OCI-LY1 (cell line): ENCODE measurements around the gene VPS37C.

Source experiments
- H2AFZ ChIP-seq: fragments of 200-600 bp; sonication (generic), shearing (Covaris generic); 2 replicates; pipeline ENCODE4 v1.6.0; 2014; ENCODE audit warnings: antibody characterized with exemption, mild to moderate bottlenecking, low read length
- H3F3A ChIP-seq: fragments of 200-600 bp; sonication (generic), shearing (Covaris generic); 2 replicates; pipeline ENCODE4 v1.6.0; 2014; ENCODE audit warnings: mild to moderate bottlenecking, antibody characterized with exemption, low read length, moderate library complexity; ENCODE audit not compliant: insufficient read depth
- H3K27ac ChIP-seq: fragments of 200-600 bp; sonication (generic); 2 replicates; pipeline ENCODE4 v1.5.1; 2014; ENCODE audit warnings: low read length, mixed run types, mild to moderate bottlenecking, low read depth; ENCODE audit not compliant: poor library complexity, severe bottlenecking
- H3K27me3 ChIP-seq: fragments of 200-600 bp; sonication (generic); 2 replicates; pipeline ENCODE4 v1.6.0; 2014; ENCODE audit warnings: antibody characterized with exemption, mild to moderate bottlenecking, low read length, moderate library complexity; ENCODE audit not compliant: insufficient read depth
- H3K36me3 ChIP-seq: fragments of 200-600 bp; sonication (generic); 2 replicates; pipeline ENCODE4 v1.6.1; 2014; ENCODE audit warnings: mild to moderate bottlenecking, antibody characterized with exemption, low read length, moderate library complexity, mixed read lengths; ENCODE audit not compliant: insufficient read depth
- H3K4me1 ChIP-seq: fragments of 200-600 bp; sonication (generic); 2 replicates; pipeline ENCODE4 v1.5.1; 2014; ENCODE audit warnings: mild to moderate bottlenecking, low read length, moderate library complexity; ENCODE audit not compliant: insufficient read depth, severe bottlenecking
- H3K4me2 ChIP-seq: fragments of 200-600 bp; sonication (generic), shearing (Covaris generic); 2 replicates; pipeline ENCODE4 v1.6.1; 2014; ENCODE audit warnings: low read length
- H3K4me3 ChIP-seq: fragments of 200-600 bp; sonication (generic); 2 replicates; pipeline ENCODE4 v1.5.1; 2014; ENCODE audit warnings: low read length, low read depth, mild to moderate bottlenecking, mixed read lengths; ENCODE audit not compliant: poor library complexity, severe bottlenecking
- H3K79me2 ChIP-seq: fragments of 200-600 bp; shearing (Covaris generic); 2 replicates; pipeline ENCODE4 v1.6.1; 2016; ENCODE audit warnings: mixed run types, low read length, mixed read lengths; ENCODE audit not compliant: insufficient read depth
- H3K9ac ChIP-seq: fragments of 200-600 bp; sonication (generic), shearing (Covaris generic); 2 replicates; pipeline ENCODE4 v1.6.1; 2014; ENCODE audit warnings: mild to moderate bottlenecking, low read length, mixed read lengths
- H3K9me2 ChIP-seq: fragments of 200-600 bp; sonication (generic), shearing (Covaris generic); 2 replicates; pipeline ENCODE4 v1.6.1; 2014; ENCODE audit warnings: low read depth, mild to moderate bottlenecking, low read length, mixed read lengths
- H3K9me3 ChIP-seq: fragments of 200-600 bp; shearing (Covaris generic); 2 replicates; pipeline ENCODE4 v1.6.1; 2014; ENCODE audit warnings: low read length, mixed read lengths
- H4K20me1 ChIP-seq: fragments of 200-600 bp; sonication (generic), shearing (Covaris generic); 2 replicates; pipeline ENCODE4 v1.6.0; 2016; ENCODE audit warnings: mild to moderate bottlenecking, low read length; ENCODE audit not compliant: insufficient read depth
- CTCF ChIP-seq: fragments of 200-600 bp; sonication (generic), shearing (Covaris generic); IDR thresholded peaks from 2 replicates; pipeline ENCODE4 v1.5.1; 2017; ENCODE audit warnings: mild to moderate bottlenecking, antibody characterized with exemption, low read length, moderate library complexity, mixed read lengths
- EZH2 ChIP-seq: fragments of 200-600 bp; sonication (generic), shearing (Covaris generic); IDR thresholded peaks from 2 replicates; pipeline ENCODE4 v1.8.0; 2017; ENCODE audit warnings: borderline replicate concordance, mixed run types, mild to moderate bottlenecking, antibody characterized with exemption, low read length, moderate library complexity, mixed read lengths

Gene VPS37C

GRCh38 chr11:61141601-61142028 lies 19.6 kb downstream of the VPS37C start:
- H3K9me2 ChIP-seq, result no peaks in the 10 kb centered on the region
- no peak overlapping the region for H3K9ac ChIP-seq
- H3K9me3 ChIP-seq, result no peaks in the 10 kb centered on the region
- H3K27ac ChIP-seq, result peak overlapping the region; percentile 6
- no peak overlapping the region for H3K4me3 ChIP-seq
- no peaks in the 10 kb centered on the region for H3K36me3 ChIP-seq
- no peak overlapping the region for H2AFZ ChIP-seq
- TF ChIP-seq CTCF, result no peak
- TF ChIP-seq EZH2, result no peak
- peaks cover 17% of the 10 kb centered on the region for H3K4me1 ChIP-seq
- H3K79me2 ChIP-seq, result no peaks in the 10 kb centered on the region
- H3K4me2 ChIP-seq, result no peak overlapping the region
- no peaks in the 10 kb centered on the region for H3K27me3 ChIP-seq
- H3F3A ChIP-seq, result no peaks in the 10 kb centered on the region
- H4K20me1 ChIP-seq, result no peaks in the 10 kb centered on the region

GRCh38 chr11:61140416-61140815 lies 20.8 kb downstream of the VPS37C start:
- Histone ChIP-seq H3K27ac (no peak overlapping the region), H3F3A (no peaks in the 10 kb centered on the region), H4K20me1 (no peaks in the 10 kb centered on the region), H3K4me3 (no peak overlapping the region), H3K4me2 (no peak overlapping the region), H2AFZ (no peak overlapping the region), H3K79me2 (no peaks in the 10 kb centered on the region), H3K9ac (no peak overlapping the region), H3K9me3 (no peaks in the 10 kb centered on the region), H3K4me1 (peaks cover 15% of the 10 kb centered on the region), H3K36me3 (no peaks in the 10 kb centered on the region), H3K9me2 (no peaks in the 10 kb centered on the region), H3K27me3 (no peaks in the 10 kb centered on the region)
- no peak for TF ChIP-seq EZH2
- no peak for TF ChIP-seq CTCF

GRCh38 chr11:61139387-61139786 lies 21.8 kb downstream of the VPS37C start:
- H3F3A ChIP-seq, result no peaks in the 10 kb centered on the region
- no peak overlapping the region for H3K4me2 ChIP-seq
- H3K4me3 ChIP-seq, result no peak overlapping the region
- H4K20me1 ChIP-seq, result no peaks in the 10 kb centered on the region
- H3K27ac ChIP-seq, result no peak overlapping the region
- no peaks in the 10 kb centered on the region for H3K79me2 ChIP-seq
- no peak overlapping the region for H3K9ac ChIP-seq
- H3K4me1 ChIP-seq, result peaks cover 15% of the 10 kb centered on the region
- H3K9me2 ChIP-seq, result no peaks in the 10 kb centered on the region
- no peaks in the 10 kb centered on the region for H3K9me3 ChIP-seq
- no peaks in the 10 kb centered on the region for H3K27me3 ChIP-seq
- TF ChIP-seq CTCF, result no peak
- TF ChIP-seq EZH2, result no peak
- H2AFZ ChIP-seq, result no peak overlapping the region
- no peaks in the 10 kb centered on the region for H3K36me3 ChIP-seq
